ENCODE data around the gene NRDC. TPM values are rescaled to one million over a fixed set of nuclear protein-coding genes. Genes with fewer than 3 reads are reported as not detected.

Gene NRDC
- total RNA-seq, 1 experiment from 2014 or later: 147 TPM

DNA sequence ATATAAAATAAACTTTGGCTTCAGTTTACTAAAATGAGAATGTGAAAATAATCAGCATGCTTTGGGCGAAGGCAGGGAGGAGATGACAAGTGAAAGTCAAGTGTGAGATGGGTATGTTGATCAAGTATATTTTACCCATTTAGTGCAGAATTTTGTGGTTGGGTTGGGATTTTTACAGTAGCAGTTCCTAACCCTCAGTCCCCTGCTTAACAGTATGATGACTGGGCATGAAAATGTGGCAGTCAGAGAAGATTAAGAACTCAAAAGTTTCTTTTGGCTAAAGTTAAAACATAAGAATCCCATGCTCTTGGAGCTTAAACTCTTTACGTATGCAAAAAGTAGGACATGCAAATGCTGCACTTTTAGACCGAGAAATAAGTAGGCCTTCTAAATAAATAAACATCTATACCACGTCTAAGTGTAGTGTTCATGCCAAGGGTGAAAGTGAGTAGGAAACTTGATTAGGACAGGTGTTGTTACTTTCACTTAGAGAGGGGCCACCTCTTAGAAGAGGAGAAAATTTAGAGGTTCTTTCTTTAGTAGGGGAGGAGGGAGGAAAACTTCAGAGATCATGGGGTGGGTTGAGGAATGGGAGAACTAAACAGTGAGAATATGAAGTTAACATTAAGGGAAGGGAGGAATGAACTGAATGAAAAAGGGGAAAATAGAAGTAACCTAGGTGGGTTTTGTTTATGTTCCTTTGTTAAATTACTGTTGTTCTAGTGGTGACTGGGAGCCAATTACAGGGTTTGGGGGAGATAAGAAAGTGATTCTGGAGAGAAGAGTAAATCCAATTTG, 133.8 kb downstream of the NRDC start:
- Histone ChIP-seq H3K23me2 (ENCODE audit: insufficient read length, low read depth, low read length, poor library complexity, severe bottlenecking) (no peaks in the 10 kb centered on the region), H3K23ac (ENCODE audit: insufficient read length, low read depth, low read length) (no peak overlapping the region), H3K56ac (ENCODE audit: insufficient read length, low read depth, low read length) (no peak overlapping the region), H3K14ac (ENCODE audit: insufficient read depth, low read length) (no peak overlapping the region), H3K9me3 (ENCODE audit: control insufficient read depth, low read depth, low read length) (no peaks in the 10 kb centered on the region), H3K79me2 (ENCODE audit: insufficient read depth, low read length) (no peaks in the 10 kb centered on the region), H3K4ac (ENCODE audit: low read depth, low read length) (no peak overlapping the region), H3K18ac (ENCODE audit: insufficient read length, low read depth, low read length) (no peak overlapping the region), H2BK15ac (ENCODE audit: low read depth, low read length) (no peak overlapping the region), H2BK20ac (ENCODE audit: low read depth, low read length, poor library complexity, severe bottlenecking) (no peak overlapping the region), H2AFZ (ENCODE audit: low read length) (no peak overlapping the region), H4K20me1 (ENCODE audit: control insufficient read depth, insufficient read depth, insufficient read length) (no peaks in the 10 kb centered on the region), H2BK5ac (ENCODE audit: insufficient read length, low read length) (no peak overlapping the region), H3K4me2 (ENCODE audit: insufficient read depth, insufficient read length, low read length) (no peak overlapping the region), H4K8ac (replicated peaks; ENCODE audit: insufficient read length, low read depth, low read length) (no peak overlapping the region), H2AK5ac (ENCODE audit: insufficient read length, low read length) (no peak overlapping the region), H3K27me3 (ENCODE audit: insufficient read depth, low read length) (no peaks in the 10 kb centered on the region), H3T11ph (ENCODE audit: low read length) (no peak overlapping the region), H2BK120ac (ENCODE audit: low read depth, low read length, poor library complexity, severe bottlenecking) (no peak overlapping the region), H3K9ac (ENCODE audit: extremely low read depth, insufficient read length, low read length) (no peak overlapping the region), H2BK12ac (ENCODE audit: insufficient read length, low read depth, low read length) (no peak overlapping the region), H4K5ac (ENCODE audit: insufficient read length, low read depth, low read length) (no peak overlapping the region), H3K27ac (ENCODE audit: insufficient read length, low read depth, low read length) (no peak overlapping the region), H4K91ac (ENCODE audit: insufficient read length, low read depth, low read length) (no peak overlapping the region), H3K79me1 (ENCODE audit: insufficient read depth, low read depth, low read length, poor library complexity, severe bottlenecking) (no peaks in the 10 kb centered on the region), H3K4me1 (ENCODE audit: insufficient read depth, low read length) (no peaks in the 10 kb centered on the region)
- peak overlapping the region in 1 of 3 experiments; percentile 77; a peak in 2 of 7 replicates for H3K27ac Mint-ChIP-seq
- H3K4me1 Mint-ChIP-seq: peaks cover 12 to 16% of the 10 kb centered on the region in 2 experiments
- WGBS (ENCODE audit: extremely low coverage, insufficient read length, low lambda C conversion rate): no CpG with 5 or more reads among the region's 4 CpGs
- H3K36me3 Mint-ChIP-seq (ENCODE audit: insufficient read depth in 1 of 3, low read depth in 3 of 3): peaks cover 5 to 17% (median 13%) of the 10 kb centered on the region in 3 experiments; a peak in 5 of 7 replicates
- no peak overlapping the region for H3K4me3 Mint-ChIP-seq
- DNase-seq: no peak
- no peaks in the 10 kb centered on the region for H3K9me3 Mint-ChIP-seq
- TF ChIP-seq, protein P1, sequence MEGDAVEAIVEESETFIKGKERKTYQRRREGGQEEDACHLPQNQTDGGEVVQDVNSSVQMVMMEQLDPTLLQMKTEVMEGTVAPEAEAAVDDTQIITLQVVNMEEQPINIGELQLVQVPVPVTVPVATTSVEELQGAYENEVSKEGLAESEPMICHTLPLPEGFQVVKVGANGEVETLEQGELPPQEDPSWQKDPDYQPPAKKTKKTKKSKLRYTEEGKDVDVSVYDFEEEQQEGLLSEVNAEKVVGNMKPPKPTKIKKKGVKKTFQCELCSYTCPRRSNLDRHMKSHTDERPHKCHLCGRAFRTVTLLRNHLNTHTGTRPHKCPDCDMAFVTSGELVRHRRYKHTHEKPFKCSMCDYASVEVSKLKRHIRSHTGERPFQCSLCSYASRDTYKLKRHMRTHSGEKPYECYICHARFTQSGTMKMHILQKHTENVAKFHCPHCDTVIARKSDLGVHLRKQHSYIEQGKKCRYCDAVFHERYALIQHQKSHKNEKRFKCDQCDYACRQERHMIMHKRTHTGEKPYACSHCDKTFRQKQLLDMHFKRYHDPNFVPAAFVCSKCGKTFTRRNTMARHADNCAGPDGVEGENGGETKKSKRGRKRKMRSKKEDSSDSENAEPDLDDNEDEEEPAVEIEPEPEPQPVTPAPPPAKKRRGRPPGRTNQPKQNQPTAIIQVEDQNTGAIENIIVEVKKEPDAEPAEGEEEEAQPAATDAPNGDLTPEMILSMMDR (conservative IDR thresholded peaks at IDR 0.05): no peak
- H3K27me3 Mint-ChIP-seq (ENCODE audit: low read depth): no peaks in the 10 kb centered on the region

Measured in H9 (cell line).